HG03520 (cell line): ENCODE data around the gene TAF6L.
"Not testable (repeated sequence)": the region's sequence is repeated elsewhere in the genome, so short reads cannot be mapped to it uniquely, and the experiment has no call there.

Source experiments
- ATAC-seq: cut with Tn5 transposase; IDR thresholded peaks from one replicate; pipeline ENCODE4 v1.9.1; 2021; ENCODE audit warnings: mild to moderate bottlenecking, moderate library complexity; ENCODE audit not compliant: unreplicated experiment

TAF6L gene

GRCh38 chr11:62805076-62805892, 34.1 kb downstream of the TAF6L start, which contains the start of gene NXF1:
NXF1 (minus strand) TSS chr11:62805440; CDS start chr11:62805356, 84 bp downstream.
- peak; percentile 71 for ATAC-seq

- no peak for ATAC-seq
Measured at GRCh38 chr11:62805961-62806441, 34.8 kb downstream of the TAF6L start.

GRCh38 chr11:62806611-62807121, 35.5 kb downstream of the TAF6L start:
- ATAC-seq = no peak

GRCh38 chr11:62810748-62811147, 39.6 kb downstream of the TAF6L start:
- ATAC-seq = no peak

GRCh38 chr11:62811659-62812058, 40.5 kb downstream of the TAF6L start:
- ATAC-seq = no peak

- no peak for ATAC-seq
Measured at GRCh38 chr11:62816557-62816956, 45.4 kb downstream of the TAF6L start.

GRCh38 chr11:62817129-62817528, 45.9 kb downstream of the TAF6L start:
- no peak for ATAC-seq

- ATAC-seq = no peak
Measured at GRCh38 chr11:62823677-62824076, 52.5 kb downstream of the TAF6L start.

- not testable (repeated sequence) for ATAC-seq
Measured at GRCh38 chr11:62828130-62828529, 56.9 kb downstream of the TAF6L start.

- ATAC-seq = no peak
Measured at GRCh38 chr11:62830904-62831519, 59.8 kb downstream of the TAF6L start.

GRCh38 chr11:62831520-62832335, 60.5 kb downstream of the TAF6L start, which contains the start of gene STX5:
STX5 (minus strand) TSS chr11:62832051; CDS start chr11:62831243, 808 bp downstream.
- ATAC-seq = peak; percentile 75

GRCh38 chr11:62832336-62833234, 61.4 kb downstream of the TAF6L start, which contains the start of gene TEX54:
TEX54 (minus strand) TSS chr11:62832841.
- ATAC-seq = no peak

- no peak for ATAC-seq
Measured at GRCh38 chr11:62835336-62835735, 64.1 kb downstream of the TAF6L start.
